Measurements from ENCODE around the gene MAPK7.

DNA sequence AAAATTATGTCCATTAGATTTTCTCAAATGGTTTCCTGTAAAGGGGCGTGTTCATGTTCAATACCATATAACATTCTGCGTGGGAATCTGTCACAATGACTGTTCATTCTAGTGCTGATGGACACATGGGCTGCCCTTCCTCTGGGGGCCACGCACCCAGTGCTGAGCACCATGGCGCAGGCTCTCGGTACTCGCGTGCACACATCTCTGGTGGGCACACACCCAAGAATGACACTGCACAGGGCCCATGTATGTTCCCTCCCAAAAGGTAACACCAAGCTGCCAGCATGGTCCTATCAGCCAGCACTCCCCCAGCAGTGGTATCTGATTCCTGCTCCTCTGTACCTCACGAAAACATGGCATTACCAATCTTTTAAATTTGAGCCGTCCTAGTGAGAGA is 29.5 kb upstream of the MAPK7 start:
- TF ChIP-seq CTCF (conservative IDR thresholded peaks at IDR 0.05; ENCODE audit: low read length): no peak
- no peak for TF ChIP-seq EZH2phosphoT487 (IDR thresholded peaks at IDR 0.05; ENCODE audit: borderline replicate concordance, low read depth, low read length)
